Choroid plexus epithelial cell (primary cell): Measurements from ENCODE around the gene GLE1.

Experiments
- DNase-seq: peaks from one replicate; pipeline ENCODE4 v3.0.0-alpha.2; 2010; ENCODE audit warnings: low read depth
- H3K4me3 ChIP-seq: 2 replicates; pipeline ENCODE4 v1.5.1; 2011; ENCODE audit warnings: low read depth, mild to moderate bottlenecking, control low read depth, low read length, moderate library complexity
- TF ChIP-seq, protein P1 (sequence below): conservative IDR thresholded peaks from 2 replicates; pipeline ENCODE4 v1.5.1; 2011; ENCODE audit warnings: low read depth, mild to moderate bottlenecking, control low read depth, inconsistent platforms, low read length, moderate library complexity

Gene GLE1

DNA sequence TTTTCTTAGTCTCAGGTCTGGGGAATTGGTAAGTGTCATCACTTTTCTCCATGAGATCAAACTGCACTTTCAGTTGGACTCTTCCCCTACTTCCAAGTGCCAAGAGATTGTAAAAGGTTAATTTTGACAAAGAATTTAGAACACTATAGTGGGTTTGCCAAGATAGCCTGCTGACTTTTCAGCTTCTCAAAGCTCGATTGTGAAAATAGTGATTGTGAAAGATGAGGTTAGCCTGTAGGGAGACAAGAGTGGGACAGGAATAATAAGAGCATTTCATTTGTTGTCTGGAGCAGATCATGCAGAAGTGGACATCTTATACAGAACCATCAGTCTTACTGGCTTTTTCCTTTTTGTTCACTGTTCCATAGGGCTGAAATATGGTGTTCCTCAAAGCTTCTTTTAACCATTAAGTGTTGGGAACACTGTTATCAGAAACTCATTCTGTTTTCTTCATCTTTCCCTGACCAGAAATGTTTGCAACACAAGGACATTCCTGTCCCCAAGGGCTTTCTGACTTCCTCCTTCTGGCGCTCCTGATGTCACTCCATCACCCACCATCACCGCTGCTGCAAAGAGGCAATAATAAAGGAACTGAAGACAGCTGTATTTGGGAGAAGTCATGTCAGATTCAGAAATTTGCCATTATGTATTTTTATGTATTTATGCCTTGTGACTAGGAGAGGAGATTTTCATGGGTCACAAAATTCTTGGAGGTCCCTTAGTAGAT is 36.3 kb downstream of the GLE1 start:
- no peak overlapping the region for H3K4me3 ChIP-seq
- TF ChIP-seq, protein P1, sequence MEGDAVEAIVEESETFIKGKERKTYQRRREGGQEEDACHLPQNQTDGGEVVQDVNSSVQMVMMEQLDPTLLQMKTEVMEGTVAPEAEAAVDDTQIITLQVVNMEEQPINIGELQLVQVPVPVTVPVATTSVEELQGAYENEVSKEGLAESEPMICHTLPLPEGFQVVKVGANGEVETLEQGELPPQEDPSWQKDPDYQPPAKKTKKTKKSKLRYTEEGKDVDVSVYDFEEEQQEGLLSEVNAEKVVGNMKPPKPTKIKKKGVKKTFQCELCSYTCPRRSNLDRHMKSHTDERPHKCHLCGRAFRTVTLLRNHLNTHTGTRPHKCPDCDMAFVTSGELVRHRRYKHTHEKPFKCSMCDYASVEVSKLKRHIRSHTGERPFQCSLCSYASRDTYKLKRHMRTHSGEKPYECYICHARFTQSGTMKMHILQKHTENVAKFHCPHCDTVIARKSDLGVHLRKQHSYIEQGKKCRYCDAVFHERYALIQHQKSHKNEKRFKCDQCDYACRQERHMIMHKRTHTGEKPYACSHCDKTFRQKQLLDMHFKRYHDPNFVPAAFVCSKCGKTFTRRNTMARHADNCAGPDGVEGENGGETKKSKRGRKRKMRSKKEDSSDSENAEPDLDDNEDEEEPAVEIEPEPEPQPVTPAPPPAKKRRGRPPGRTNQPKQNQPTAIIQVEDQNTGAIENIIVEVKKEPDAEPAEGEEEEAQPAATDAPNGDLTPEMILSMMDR, result no peak
- peak; percentile 47 for DNase-seq

DNA sequence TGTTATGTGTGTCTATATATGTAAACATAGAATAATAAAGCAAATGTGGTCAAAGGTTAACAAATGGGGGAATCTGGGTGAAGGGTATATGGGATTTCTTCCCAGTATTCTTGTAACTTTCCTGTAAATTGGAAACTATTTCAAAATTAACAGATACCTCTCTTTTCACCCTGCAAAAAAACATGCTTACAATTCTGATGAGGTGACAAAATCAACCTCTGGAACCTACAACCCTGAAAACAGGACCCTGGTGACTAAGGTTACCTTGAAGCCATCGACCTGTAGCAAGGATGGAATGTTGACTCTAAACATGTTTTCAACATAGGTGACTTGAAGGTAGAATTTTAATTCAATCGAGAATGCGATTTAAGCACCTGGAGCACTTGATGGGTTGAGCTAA is 42.0 kb downstream of the GLE1 start:
- H3K4me3 ChIP-seq, result no peak overlapping the region
- TF ChIP-seq, protein P1, result no peak

DNA sequence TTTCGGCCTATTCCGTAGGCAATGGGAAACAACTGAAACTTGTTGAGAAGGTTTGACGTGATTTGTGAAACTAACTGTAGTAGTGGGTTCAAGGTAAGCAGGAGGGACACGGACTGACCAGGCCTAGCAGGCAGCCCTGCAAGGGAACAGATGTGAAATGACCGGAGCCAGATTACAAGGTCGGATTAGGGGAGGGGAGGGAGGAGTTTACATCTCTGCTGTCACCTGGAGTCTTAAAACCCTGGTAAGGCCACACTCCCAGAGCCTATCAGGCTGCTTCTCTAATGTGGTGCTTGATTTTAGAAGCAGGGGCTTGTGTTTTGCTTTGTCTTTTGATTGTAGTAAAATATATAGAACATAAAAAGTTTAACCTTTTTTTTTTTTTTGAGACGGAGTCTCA is 44.4 kb downstream of the GLE1 start:
- TF ChIP-seq, protein P1, result no peak
- H3K4me3 ChIP-seq, result no peak overlapping the region
- DNase-seq, result no peak

More for the DNA sequence above, 42.0 kb downstream of the GLE1 start:
- DNase-seq, result no peak

DNA sequence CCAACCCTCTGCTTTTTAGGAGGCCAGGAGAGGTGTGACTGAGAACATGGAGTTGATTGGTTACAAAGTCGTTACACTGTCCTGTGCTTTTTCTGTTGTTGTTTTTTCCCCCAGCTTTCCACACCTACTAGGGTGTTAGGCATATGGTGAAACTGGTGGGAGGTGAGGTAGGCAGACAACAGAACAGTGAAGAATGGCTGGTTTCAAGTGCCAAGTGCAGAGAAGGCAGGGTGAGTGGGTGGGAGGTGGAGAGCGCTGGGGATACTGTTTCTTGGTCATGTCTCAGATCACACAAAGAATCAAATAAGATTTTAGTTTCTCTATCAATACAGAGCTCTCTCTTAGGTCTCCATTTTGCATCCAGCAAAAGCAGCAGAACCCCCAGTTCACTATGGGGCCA is 45.7 kb downstream of the GLE1 start:
- TF ChIP-seq, protein P1, result no peak
- DNase-seq, result no peak
- no peak overlapping the region for H3K4me3 ChIP-seq

DNA sequence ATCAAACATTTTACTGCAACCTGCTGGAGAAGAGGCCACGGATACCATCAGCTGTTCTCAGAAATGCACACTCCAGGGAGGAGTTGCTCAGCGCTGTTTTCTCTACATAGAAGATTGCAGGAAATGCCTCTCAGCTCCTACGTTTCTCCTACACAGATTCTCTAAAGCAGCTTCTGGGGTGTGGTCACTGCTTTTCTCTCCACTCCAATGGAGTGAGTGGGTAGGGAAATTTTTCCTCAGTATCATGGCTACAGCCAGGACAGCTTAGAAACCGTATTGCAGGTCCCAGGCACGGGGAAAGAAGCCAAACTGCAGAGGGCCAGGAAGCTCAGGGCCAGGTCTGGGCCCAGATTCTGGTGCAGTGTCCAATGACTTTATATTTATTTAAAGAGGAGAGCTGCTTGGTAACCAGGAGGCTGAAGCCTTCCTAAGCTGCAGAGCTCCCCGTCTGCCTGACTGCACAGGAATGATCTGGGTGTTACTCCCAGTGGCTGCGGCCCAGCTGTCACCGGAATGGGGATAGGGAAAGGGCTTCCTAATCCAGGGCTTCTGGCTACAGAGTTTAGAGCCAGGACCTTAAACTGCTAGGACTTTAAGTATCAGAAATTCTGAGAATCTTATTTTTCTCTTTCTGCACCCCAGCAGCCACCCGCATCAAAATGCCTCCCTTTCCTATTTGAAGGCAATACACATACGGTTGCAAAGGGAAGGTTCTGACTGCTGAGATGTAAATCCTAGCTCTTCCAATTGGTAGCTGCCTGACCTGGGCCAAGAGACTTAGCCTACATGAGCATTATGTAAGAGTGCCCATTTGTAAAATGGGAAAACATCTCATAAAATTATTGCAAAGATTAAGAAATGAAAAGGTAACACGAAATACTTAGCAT is 46.5 kb downstream of the GLE1 start:
- no peak overlapping the region for H3K4me3 ChIP-seq
- peak; percentile 67 for DNase-seq
- TF ChIP-seq, protein P1, result no peak

DNA sequence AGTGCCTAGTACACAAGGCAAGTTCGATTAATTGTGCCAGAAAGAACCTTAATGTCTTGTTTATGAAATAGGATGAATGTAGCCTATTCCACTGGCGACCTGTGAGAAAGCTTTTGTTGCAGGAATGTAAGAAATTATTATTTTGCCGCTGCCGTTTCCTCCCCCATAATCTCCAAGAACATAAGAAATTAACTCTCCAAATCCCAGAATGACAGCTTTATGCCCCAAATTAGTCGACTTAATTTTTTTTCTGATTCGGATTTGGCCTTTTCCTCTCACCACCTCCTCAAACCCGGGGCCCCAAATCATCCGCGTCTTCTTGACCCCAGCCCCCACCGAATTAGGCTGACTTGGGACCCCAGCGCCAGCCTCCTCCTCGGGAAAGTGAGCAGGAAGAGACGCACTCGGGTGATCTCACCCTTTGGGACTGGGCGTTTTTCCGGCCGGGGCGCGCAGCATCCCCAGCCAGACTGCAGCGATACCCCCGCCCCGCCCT is 47.2 kb downstream of the GLE1 start:
- TF ChIP-seq, protein P1, result no peak
- H3K4me3 ChIP-seq, result peak overlapping the region; percentile 82
- peak; percentile 39 for DNase-seq
